ENCODE measurements around the gene GATB.

DNA sequence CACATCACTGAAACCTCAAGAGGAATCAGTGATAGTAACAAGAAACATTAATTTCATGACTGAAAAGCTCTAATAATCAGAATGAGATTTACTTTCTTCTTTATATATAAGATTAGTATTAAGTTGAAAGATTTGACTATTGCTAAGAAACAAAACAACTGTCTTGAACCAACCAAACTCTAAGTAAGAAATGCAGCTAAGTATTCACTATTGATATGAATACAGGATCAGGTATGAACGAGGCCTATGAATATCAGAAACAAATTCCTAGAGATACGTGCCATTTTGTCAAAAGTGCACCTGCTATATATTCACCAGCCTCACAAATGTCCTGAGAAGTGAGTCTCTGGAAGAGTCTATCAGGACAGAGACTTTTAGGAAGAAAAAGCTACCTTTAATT, 32.1 kb downstream of the GATB start:
- TF ChIP-seq, protein P1, sequence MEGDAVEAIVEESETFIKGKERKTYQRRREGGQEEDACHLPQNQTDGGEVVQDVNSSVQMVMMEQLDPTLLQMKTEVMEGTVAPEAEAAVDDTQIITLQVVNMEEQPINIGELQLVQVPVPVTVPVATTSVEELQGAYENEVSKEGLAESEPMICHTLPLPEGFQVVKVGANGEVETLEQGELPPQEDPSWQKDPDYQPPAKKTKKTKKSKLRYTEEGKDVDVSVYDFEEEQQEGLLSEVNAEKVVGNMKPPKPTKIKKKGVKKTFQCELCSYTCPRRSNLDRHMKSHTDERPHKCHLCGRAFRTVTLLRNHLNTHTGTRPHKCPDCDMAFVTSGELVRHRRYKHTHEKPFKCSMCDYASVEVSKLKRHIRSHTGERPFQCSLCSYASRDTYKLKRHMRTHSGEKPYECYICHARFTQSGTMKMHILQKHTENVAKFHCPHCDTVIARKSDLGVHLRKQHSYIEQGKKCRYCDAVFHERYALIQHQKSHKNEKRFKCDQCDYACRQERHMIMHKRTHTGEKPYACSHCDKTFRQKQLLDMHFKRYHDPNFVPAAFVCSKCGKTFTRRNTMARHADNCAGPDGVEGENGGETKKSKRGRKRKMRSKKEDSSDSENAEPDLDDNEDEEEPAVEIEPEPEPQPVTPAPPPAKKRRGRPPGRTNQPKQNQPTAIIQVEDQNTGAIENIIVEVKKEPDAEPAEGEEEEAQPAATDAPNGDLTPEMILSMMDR (conservative IDR thresholded peaks at IDR 0.05) = no peak
- TF ChIP-seq ZFX (IDR thresholded peaks at IDR 0.05) = no peak

Data from C4-2B (cell line).